Testis (tissue), 3 donors: ENCODE data around the gene GPR161. TPM values are rescaled to one million over a fixed set of nuclear protein-coding genes. Genes with fewer than 3 reads are reported as not detected.
"Not testable (repeated sequence)": the region's sequence is repeated elsewhere in the genome, so short reads cannot be mapped to it uniquely, and the experiment has no call there.

Source experiments
- DNase-seq: peaks from one replicate; pipeline ENCODE4 v3.0.0-alpha.2; 2019
- H3K27ac ChIP-seq, 2 donors: fragments of 200-600 bp; sonication (generic); one replicate each; pipeline ENCODE4 v1.5.1; 2019
- H3K27me3 ChIP-seq: fragments of 200-600 bp; sonication (generic); one replicate; pipeline ENCODE4 v1.5.1; 2019
- H3K36me3 ChIP-seq: fragments of 200-600 bp; sonication (generic); one replicate; pipeline ENCODE4 v1.5.1; 2017; ENCODE audit warnings: low read depth; ENCODE audit errors: missing control alignments
- H3K4me1 ChIP-seq: fragments of 200-600 bp; sonication (generic); one replicate; pipeline ENCODE4 v1.5.1; 2019
- H3K4me3 ChIP-seq, 2 donors: fragments of 200-600 bp; sonication (generic); one replicate each; pipeline ENCODE4 v1.5.1; 2017 to 2019
- H3K9me3 ChIP-seq: fragments of 200-600 bp; sonication (generic); one replicate; pipeline ENCODE4 v1.5.1; 2017
- CTCF ChIP-seq, 3 experiments: fragments of 450-650 bp in 2 of 3; fragments of 200-600 bp in 1 of 3; sonication (generic) in 1 of 3; IDR thresholded peaks; one replicate each; pipeline ENCODE4 v1.5.1; 2016 to 2019; ENCODE audit warnings: antibody characterized with exemption in 3 of 3, mild to moderate bottlenecking in 2 of 3, moderate library complexity in 1 of 3
- POLR2A ChIP-seq: fragments of 450-650 bp; IDR thresholded peaks from one replicate; pipeline ENCODE4 v1.6.1; 2017; ENCODE audit warnings: antibody characterized with exemption, mild to moderate bottlenecking, moderate library complexity
- WGBS, 2 donors: methylation state at CpG; one replicate each; pipeline ENCODE4 v1.1.5; 2018; 5-methylcytosine and 5-hydroxymethylcytosine counted together
- intact Hi-C: fragments of 100-400 bp; cut with DNase I; formaldehyde crosslinking; loops from one replicate; pipeline ENCODE4 v1.15.1; 2023; ENCODE audit warnings: low total_unique reads
- polyA plus RNA-seq: library from polyadenylated mRNA; stranded (reverse); fragments of 350-450 nt; fragmentation: Illumina TruSeq; extraction: RNeasy Lipid Tissue Mini Kit (QIAGEN cat#74804); gene quantifications from one replicate; pipeline ENCODE4 v1.2.3, GENCODE V29; 2014; ENCODE audit warnings: low read depth, low replicate concordance; ENCODE audit not compliant: insufficient read depth
- total RNA-seq, 2 donors: library from RNA; depleted of rRNA; stranded (reverse); fragments of >200 nt; gene quantifications; one replicate each; pipeline ENCODE4 v1.2.3, GENCODE V29; 2016

The GPR161 gene
- total and polyA plus RNA-seq, 3 donors from 2014 or later, result 3.7 to 6.7 (median 6.1) TPM

- WGBS, 2 donors, result 95 to 97% methylated on average over 2 of the region's 2 CpGs
- H3K27ac ChIP-seq, result no peak overlapping the region
- TF ChIP-seq CTCF (IDR thresholded peaks at IDR 0.05) (no peak), POLR2A (no peak)
- no peak for DNase-seq
- H3K9me3 ChIP-seq, result no peaks in the 10 kb centered on the region
- H3K36me3 ChIP-seq, result no peaks in the 10 kb centered on the region
- intact Hi-C loops, result no loop called here
- no peaks in the 10 kb centered on the region for H3K27me3 ChIP-seq
- no peak overlapping the region for H3K4me3 ChIP-seq
- no peaks in the 10 kb centered on the region for H3K4me1 ChIP-seq
Measured at GRCh38 chr1:168057921-168058320, 78.8 kb downstream of the GPR161 start.

GRCh38 chr1:168057355-168057754 lies 79.4 kb downstream of the GPR161 start:
- DNase-seq, result no peak
- 56 to 76% methylated on average over 1 of the region's 1 CpG for WGBS, 2 donors
- TF ChIP-seq CTCF (IDR thresholded peaks at IDR 0.05) (no peak), POLR2A (no peak)
- no peaks in the 10 kb centered on the region for H3K27me3 ChIP-seq
- H3K4me3 ChIP-seq, result no peak overlapping the region
- H3K4me1 ChIP-seq, result no peaks in the 10 kb centered on the region
- H3K27ac ChIP-seq, result no peak overlapping the region
- intact Hi-C loops, result no loop called here
- H3K9me3 ChIP-seq, result no peaks in the 10 kb centered on the region
- H3K36me3 ChIP-seq, result no peaks in the 10 kb centered on the region

- H3K36me3 ChIP-seq, H3K27ac ChIP-seq, H3K4me3 ChIP-seq, H3K9me3 ChIP-seq, H3K4me1 ChIP-seq, intact Hi-C loops, DNase-seq, H3K27me3 ChIP-seq: not testable (repeated sequence)
- WGBS, 2 donors, result 37 to 70% methylated on average over 19 to 35 of the region's 35 CpGs
Measured at GRCh38 chr1:168056152-168056551, 80.6 kb downstream of the GPR161 start.

GRCh38 chr1:168054117-168054516 lies 82.6 kb downstream of the GPR161 start:
- Histone ChIP-seq H3K27me3 (no peaks in the 10 kb centered on the region), H3K4me3 (no peak overlapping the region), H3K9me3 (no peaks in the 10 kb centered on the region), H3K4me1 (no peaks in the 10 kb centered on the region), H3K27ac (no peak overlapping the region), H3K36me3 (no peaks in the 10 kb centered on the region)
- intact Hi-C loops, result no loop called here
- no peak for TF ChIP-seq POLR2A
- no peak for TF ChIP-seq CTCF (IDR thresholded peaks at IDR 0.05)
- 79 to 86% methylated on average over 3 of the region's 3 CpGs for WGBS, 2 donors
- no peak for DNase-seq

GRCh38 chr1:168053681-168054080 lies 83.0 kb downstream of the GPR161 start:
- Histone ChIP-seq H3K4me1 (no peaks in the 10 kb centered on the region), H3K9me3 (no peaks in the 10 kb centered on the region), H3K36me3 (no peaks in the 10 kb centered on the region), H3K27ac (no peak overlapping the region), H3K27me3 (no peaks in the 10 kb centered on the region), H3K4me3 (no peak overlapping the region)
- WGBS, 2 donors, result 83 to 90% methylated on average over 2 of the region's 2 CpGs
- no peak for DNase-seq
- intact Hi-C loops, result no loop called here
- TF ChIP-seq CTCF (IDR thresholded peaks at IDR 0.05) (no peak), POLR2A (no peak)
